Embryonic facial prominence (tissue), 1 donor: ENCODE measurements around the gene TMEM63A.
"Not testable (repeated sequence)": the region's sequence is repeated elsewhere in the genome, so short reads cannot be mapped to it uniquely, and the experiment has no call there.

Source experiments
- DNase-seq: peaks from one replicate; pipeline ENCODE4 v3.0.0-alpha.2; 2016; ENCODE audit errors: extremely low spot score

Gene TMEM63A

DNA sequence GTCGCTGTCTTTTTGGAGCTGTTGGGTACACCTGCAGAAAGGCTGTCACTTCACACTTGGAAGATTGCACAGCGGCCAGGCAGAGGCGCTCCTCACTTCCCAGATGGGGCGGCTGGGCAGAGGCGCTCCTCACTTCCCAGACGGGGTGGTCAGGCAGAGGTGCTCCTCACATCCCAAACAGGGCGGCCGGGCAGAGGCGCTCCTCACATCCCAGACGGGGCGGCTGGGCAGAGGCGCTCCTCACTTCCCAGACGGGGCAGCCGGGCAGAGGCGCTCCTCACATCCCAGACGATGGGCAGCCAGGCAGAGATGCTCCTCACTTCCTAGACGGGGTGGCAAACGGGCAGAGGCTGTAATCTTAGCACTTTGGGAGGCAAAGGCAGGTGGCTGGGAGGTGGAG is 86.1 kb downstream of the TMEM63A start:
- DNase-seq, result not testable (repeated sequence)
